CD14-positive monocyte (primary cell): ENCODE data around the gene TAF4. TPM values are rescaled to one million over a fixed set of nuclear protein-coding genes. Genes with fewer than 3 reads are reported as not detected.
"Not testable (repeated sequence)": the region's sequence is repeated elsewhere in the genome, so short reads cannot be mapped to it uniquely, and the experiment has no call there.

Experiments used
- DNase-seq, 3 donors: peaks; one replicate each; pipeline ENCODE4 v3.0.0-alpha.2; 2011 to 2022
- H2AFZ ChIP-seq: 2 replicates; pipeline ENCODE4 v1.6.0; 2012; ENCODE audit warnings: mild to moderate bottlenecking, low read depth, low read length, inconsistent platforms; ENCODE audit not compliant: insufficient read depth, poor library complexity, severe bottlenecking
- H3K27ac ChIP-seq, 2 donors: 1 replicate in 1 of 2; 2 replicates in 1 of 2; pipeline ENCODE4 v1.5.1; 2012 to 2013; ENCODE audit warnings: low read length in 2 of 2, control low read depth in 1 of 2, inconsistent platforms in 1 of 2, low read depth in 1 of 2, mild to moderate bottlenecking in 1 of 2
- H3K27me3 ChIP-seq, 2 donors: one replicate each; pipeline versions ENCODE4 v1.6.0 to v1.6.1; 2011 to 2013; ENCODE audit warnings: low read length in 2 of 2; ENCODE audit not compliant: control insufficient read depth in 2 of 2, insufficient read depth in 2 of 2
- H3K36me3 ChIP-seq, 2 donors: replicated peaks in 1 of 2; 1 replicate in 1 of 2; 2 replicates in 1 of 2; pipeline versions ENCODE4 v1.5.1 to v1.6.1; 2012 to 2013; ENCODE audit warnings: low read length in 2 of 2, control low read depth in 1 of 2, inconsistent platforms in 1 of 2, mild to moderate bottlenecking in 1 of 2; ENCODE audit not compliant: insufficient read depth in 2 of 2, control insufficient read depth in 1 of 2
- H3K4me1 ChIP-seq, 2 donors: 1 replicate in 1 of 2; 2 replicates in 1 of 2; pipeline versions ENCODE4 v1.5.1 to v1.6.1; 2012 to 2013; ENCODE audit warnings: low read length in 2 of 2, control low read depth in 1 of 2, inconsistent platforms in 1 of 2, mild to moderate bottlenecking in 1 of 2, moderate library complexity in 1 of 2; ENCODE audit not compliant: insufficient read depth in 2 of 2, control insufficient read depth in 1 of 2
- H3K4me2 ChIP-seq: replicated peaks from 2 replicates; pipeline ENCODE3; 2012; ENCODE audit warnings: low read length, moderate library complexity, mild to moderate bottlenecking; ENCODE audit not compliant: poor library complexity, severe bottlenecking; ENCODE audit errors: extremely low read depth
- H3K4me3 ChIP-seq, 3 experiments: fragments of 200-600 bp in 1 of 3; sonication (generic) in 1 of 3; replicated peaks in 1 of 3; 1 replicate in 2 of 3; 2 replicates in 1 of 3; pipeline ENCODE4 v1.5.1; 2011 to 2013; ENCODE audit warnings: low read length in 3 of 3, mild to moderate bottlenecking in 3 of 3, control low read depth in 2 of 3, low read depth in 2 of 3, inconsistent platforms in 1 of 3, moderate library complexity in 1 of 3
- H3K79me2 ChIP-seq: 2 replicates; pipeline ENCODE4 v1.6.0; 2012; ENCODE audit warnings: mild to moderate bottlenecking, control low read depth, inconsistent platforms, low read length, moderate library complexity; ENCODE audit not compliant: insufficient read depth
- H3K9ac ChIP-seq: 2 replicates; pipeline ENCODE4 v1.6.0; 2017; ENCODE audit warnings: low read length, mild to moderate bottlenecking; ENCODE audit not compliant: insufficient read depth, poor library complexity, severe bottlenecking
- H3K9me3 ChIP-seq, 2 donors: replicated peaks in 1 of 2; 1 replicate in 1 of 2; 2 replicates in 1 of 2; pipeline versions ENCODE4 v1.5.1 to v1.6.1; 2012 to 2013; ENCODE audit warnings: low read length in 2 of 2, control low read depth in 1 of 2; ENCODE audit not compliant: control insufficient read depth in 1 of 2, insufficient read depth in 1 of 2
- H4K20me1 ChIP-seq: 2 replicates; pipeline ENCODE4 v1.6.0; 2012; ENCODE audit warnings: mild to moderate bottlenecking, low read length, control low read depth, moderate library complexity; ENCODE audit not compliant: insufficient read depth
- H3K27ac Mint-ChIP-seq, 7 donors: one replicate each; pipeline ENCODE4 v1.8.0; 2020; ENCODE audit warnings: mild to moderate bottlenecking in 7 of 7, mixed read lengths in 7 of 7, moderate library complexity in 6 of 7, inconsistent platforms in 2 of 7
- H3K27me3 Mint-ChIP-seq, 3 donors: one replicate each; pipeline ENCODE4 v1.8.0; 2021 to 2022; ENCODE audit warnings: low read depth in 3 of 3, mild to moderate bottlenecking in 3 of 3, mixed read lengths in 3 of 3, moderate library complexity in 3 of 3, inconsistent platforms in 1 of 3
- H3K36me3 Mint-ChIP-seq, 2 donors: one replicate each; pipeline ENCODE4 v1.8.0; 2020; ENCODE audit warnings: mixed read lengths in 2 of 2, inconsistent platforms in 1 of 2, mild to moderate bottlenecking in 1 of 2
- H3K4me1 Mint-ChIP-seq: one replicate; pipeline ENCODE4 v1.8.0; 2020; ENCODE audit warnings: mild to moderate bottlenecking, mixed read lengths
- H3K4me3 Mint-ChIP-seq, 2 donors: one replicate each; pipeline ENCODE4 v1.8.0; 2020; ENCODE audit warnings: mild to moderate bottlenecking in 2 of 2, mixed read lengths in 2 of 2, moderate library complexity in 1 of 2
- H3K9me3 Mint-ChIP-seq, 7 donors: one replicate each; pipeline ENCODE4 v1.8.0; 2020 to 2022; ENCODE audit warnings: mixed read lengths in 7 of 7, mild to moderate bottlenecking in 6 of 7, moderate library complexity in 6 of 7, inconsistent platforms in 2 of 7
- WGBS: methylation state at CpG from one replicate; pipeline ENCODE4 v1.1.5; 2013; ENCODE audit warnings: missing lambda C conversion rate; ENCODE audit not compliant: insufficient coverage; 5-methylcytosine and 5-hydroxymethylcytosine counted together
- intact Hi-C, 2 donors: fragments of 100-400 bp; cut with micrococcal nuclease; formaldehyde crosslinking; loops; one replicate each; pipeline versions ENCODE4 v1.15.0 to v1.15.1; 2023
- polyA plus RNA-seq, 3 donors: library from polyadenylated mRNA; depleted of rRNA in 1 of 3; unstranded in 2 of 3; stranded (reverse) in 1 of 3; fragments of 300-500 nt in 2 of 3; fragments of >200 nt in 1 of 3; fragmentation: Illumina TruSeq in 2 of 3; gene quantifications; 1 replicate in 2 of 3; 2 replicates in 1 of 3; pipeline ENCODE4 v1.2.3, GENCODE V29; 2012 to 2021
- TF ChIP-seq, protein P1 (sequence below): fragments of 200-600 bp; IDR thresholded peaks from one replicate; pipeline ENCODE4 v1.8.0; 2022; ENCODE audit warnings: antibody characterized with exemption, mild to moderate bottlenecking

TAF4 gene
- polyA plus RNA-seq, 3 donors, result 0.48 to 14.9 (median 0.99) TPM

- H3K4me3 Mint-ChIP-seq, result no peak overlapping the region
- no peaks in the 10 kb centered on the region for H3K79me2 ChIP-seq
- H3K4me3 ChIP-seq, result no peak overlapping the region
- H3K9me3 ChIP-seq, result peaks cover 7 to 41% of the 10 kb centered on the region in 2 donors
- H3K9me3 Mint-ChIP-seq, result peaks cover 4 to 14% (median 10%) of the 10 kb centered on the region in 7 donors
- no peak overlapping the region for H3K27ac ChIP-seq
- H3K36me3 Mint-ChIP-seq, result peaks cover 39 to 70% of the 10 kb centered on the region in 2 donors
- peaks cover 23 to 51% of the 10 kb centered on the region in 2 donors for H3K36me3 ChIP-seq
- H3K9ac ChIP-seq, result no peak overlapping the region
- H3K4me1 ChIP-seq, result peaks cover 5 to 12% of the 10 kb centered on the region in 2 donors
- TF ChIP-seq, protein P1, sequence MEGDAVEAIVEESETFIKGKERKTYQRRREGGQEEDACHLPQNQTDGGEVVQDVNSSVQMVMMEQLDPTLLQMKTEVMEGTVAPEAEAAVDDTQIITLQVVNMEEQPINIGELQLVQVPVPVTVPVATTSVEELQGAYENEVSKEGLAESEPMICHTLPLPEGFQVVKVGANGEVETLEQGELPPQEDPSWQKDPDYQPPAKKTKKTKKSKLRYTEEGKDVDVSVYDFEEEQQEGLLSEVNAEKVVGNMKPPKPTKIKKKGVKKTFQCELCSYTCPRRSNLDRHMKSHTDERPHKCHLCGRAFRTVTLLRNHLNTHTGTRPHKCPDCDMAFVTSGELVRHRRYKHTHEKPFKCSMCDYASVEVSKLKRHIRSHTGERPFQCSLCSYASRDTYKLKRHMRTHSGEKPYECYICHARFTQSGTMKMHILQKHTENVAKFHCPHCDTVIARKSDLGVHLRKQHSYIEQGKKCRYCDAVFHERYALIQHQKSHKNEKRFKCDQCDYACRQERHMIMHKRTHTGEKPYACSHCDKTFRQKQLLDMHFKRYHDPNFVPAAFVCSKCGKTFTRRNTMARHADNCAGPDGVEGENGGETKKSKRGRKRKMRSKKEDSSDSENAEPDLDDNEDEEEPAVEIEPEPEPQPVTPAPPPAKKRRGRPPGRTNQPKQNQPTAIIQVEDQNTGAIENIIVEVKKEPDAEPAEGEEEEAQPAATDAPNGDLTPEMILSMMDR, result no peak
- intact Hi-C loops, result no loop called here
- peak overlapping the region in 4 of 7 donors; percentile 25 to 75 (median 34) for H3K27ac Mint-ChIP-seq
- H3K4me2 ChIP-seq, result no peak overlapping the region
- DNase-seq, result no peak
- H3K4me1 Mint-ChIP-seq, result peaks cover 15% of the 10 kb centered on the region
- H4K20me1 ChIP-seq, result peaks cover 7% of the 10 kb centered on the region
- no peaks in the 10 kb centered on the region for H3K27me3 ChIP-seq
- H2AFZ ChIP-seq, result no peak overlapping the region
- H3K27me3 Mint-ChIP-seq, result peaks cover 0 to 2% (median 1%) of the 10 kb centered on the region in 3 donors
- 89% methylated on average over 7 of the region's 18 CpGs for WGBS
Observed at GRCh38 chr20:61982191-61982950, 83.3 kb downstream of the TAF4 start.

- peaks cover 36 to 69% of the 10 kb centered on the region in 2 donors for H3K36me3 Mint-ChIP-seq
- peaks cover 5 to 18% (median 10%) of the 10 kb centered on the region in 7 donors for H3K9me3 Mint-ChIP-seq
- DNase-seq, H3K4me3 ChIP-seq, H3K27ac ChIP-seq, H3K4me3 Mint-ChIP-seq, H3K4me2 ChIP-seq, H3K27me3 ChIP-seq, H3K27me3 Mint-ChIP-seq, intact Hi-C loops, H2AFZ ChIP-seq, H4K20me1 ChIP-seq, H3K9ac ChIP-seq, H3K79me2 ChIP-seq: not testable (repeated sequence)
- Histone ChIP-seq H3K36me3 (peaks cover 20 to 51% of the 10 kb centered on the region in 2 donors), H3K4me1 (peaks cover 5 to 12% of the 10 kb centered on the region in 2 donors), H3K9me3 (peaks cover 7 to 45% of the 10 kb centered on the region in 2 donors)
- no CpG with 5 or more reads among the region's 11 CpGs for WGBS
- peak overlapping the region in 3 of 7 donors; percentile 3 to 59 (median 52) for H3K27ac Mint-ChIP-seq
- peaks cover 15% of the 10 kb centered on the region for H3K4me1 Mint-ChIP-seq
Observed at GRCh38 chr20:61981691-61982090, 84.0 kb downstream of the TAF4 start.
